DOHH2 (cell line): Measurements from ENCODE around the gene AUTS2.

ENCODE experiments used
- H3F3A ChIP-seq: fragments of 200-600 bp; sonication (generic), shearing (Covaris generic); 2 replicates; pipeline ENCODE4 v1.6.0; 2016; ENCODE audit warnings: antibody characterized with exemption, mild to moderate bottlenecking; ENCODE audit not compliant: control insufficient read depth, insufficient read depth
- H3K27ac ChIP-seq: fragments of 200-600 bp; sonication (generic); 2 replicates; pipeline ENCODE4 v1.5.1; 2014; ENCODE audit warnings: low read depth, mild to moderate bottlenecking, low read length, moderate library complexity
- H3K27me3 ChIP-seq: fragments of 200-600 bp; sonication (generic); 2 replicates; pipeline ENCODE4 v1.6.1; 2014; ENCODE audit warnings: mild to moderate bottlenecking, low read length, mixed read lengths; ENCODE audit not compliant: control insufficient read depth
- H3K36me3 ChIP-seq: fragments of 200-600 bp; sonication (generic); 2 replicates; pipeline ENCODE4 v1.6.1; 2014; ENCODE audit warnings: mild to moderate bottlenecking, low read length, moderate library complexity, mixed read lengths; ENCODE audit not compliant: control insufficient read depth
- H3K4me1 ChIP-seq: fragments of 200-600 bp; sonication (generic); 2 replicates; pipeline ENCODE4 v1.6.1; 2014; ENCODE audit warnings: mild to moderate bottlenecking, low read length, mixed read lengths; ENCODE audit not compliant: control insufficient read depth
- H3K4me2 ChIP-seq: fragments of 200-600 bp; sonication (generic); 2 replicates; pipeline ENCODE4 v1.6.0; 2014; ENCODE audit warnings: mild to moderate bottlenecking, low read length, moderate library complexity
- H3K4me3 ChIP-seq: fragments of 200-600 bp; sonication (generic); 2 replicates; pipeline ENCODE4 v1.5.1; 2014; ENCODE audit warnings: mild to moderate bottlenecking, low read length, mixed read lengths
- H3K79me2 ChIP-seq: fragments of 200-600 bp; sonication (generic); 2 replicates; pipeline ENCODE4 v1.6.1; 2014; ENCODE audit warnings: mild to moderate bottlenecking, low read length, mixed read lengths; ENCODE audit not compliant: control insufficient read depth
- H3K9me2 ChIP-seq: fragments of 200-600 bp; sonication (generic); replicated peaks from 2 replicates; pipeline ENCODE4 v1.6.1; 2014; ENCODE audit warnings: mild to moderate bottlenecking, low read length, mixed read lengths; ENCODE audit not compliant: control insufficient read depth
- H3K9me3 ChIP-seq: fragments of 200-600 bp; sonication (generic); 2 replicates; pipeline ENCODE4 v1.6.1; 2014; ENCODE audit warnings: antibody characterized with exemption, low read length, mixed read lengths; ENCODE audit not compliant: control insufficient read depth, insufficient read depth
- H4K20me1 ChIP-seq: fragments of 200-600 bp; sonication (generic); 2 replicates; pipeline ENCODE4 v1.6.0; 2014; ENCODE audit warnings: low read depth, mild to moderate bottlenecking, antibody characterized with exemption, low read length, moderate library complexity; ENCODE audit not compliant: control insufficient read depth, insufficient read depth
- EZH2phosphoT487 ChIP-seq: fragments of 200-600 bp; sonication (generic); IDR thresholded peaks from 2 replicates; pipeline ENCODE4 v1.6.1; 2017; ENCODE audit warnings: borderline replicate concordance, mild to moderate bottlenecking, antibody characterized with exemption, low read length, moderate library complexity, mixed read lengths
- TF ChIP-seq, protein P1 (sequence below): fragments of 200-600 bp; sonication (generic); IDR thresholded peaks from one replicate; pipeline ENCODE4 v1.5.1; 2014; ENCODE audit warnings: antibody characterized with exemption, mild to moderate bottlenecking, low read depth, low read length; ENCODE audit not compliant: poor library complexity, severe bottlenecking

Gene AUTS2

GRCh38 chr7:69883399-69883891 is 285.2 kb downstream of the AUTS2 start:
- H3K9me3 ChIP-seq, result no peaks in the 10 kb centered on the region
- no peaks in the 10 kb centered on the region for H3K36me3 ChIP-seq
- H4K20me1 ChIP-seq, result no peaks in the 10 kb centered on the region
- H3K79me2 ChIP-seq, result peaks cover 63% of the 10 kb centered on the region
- TF ChIP-seq, protein P1, sequence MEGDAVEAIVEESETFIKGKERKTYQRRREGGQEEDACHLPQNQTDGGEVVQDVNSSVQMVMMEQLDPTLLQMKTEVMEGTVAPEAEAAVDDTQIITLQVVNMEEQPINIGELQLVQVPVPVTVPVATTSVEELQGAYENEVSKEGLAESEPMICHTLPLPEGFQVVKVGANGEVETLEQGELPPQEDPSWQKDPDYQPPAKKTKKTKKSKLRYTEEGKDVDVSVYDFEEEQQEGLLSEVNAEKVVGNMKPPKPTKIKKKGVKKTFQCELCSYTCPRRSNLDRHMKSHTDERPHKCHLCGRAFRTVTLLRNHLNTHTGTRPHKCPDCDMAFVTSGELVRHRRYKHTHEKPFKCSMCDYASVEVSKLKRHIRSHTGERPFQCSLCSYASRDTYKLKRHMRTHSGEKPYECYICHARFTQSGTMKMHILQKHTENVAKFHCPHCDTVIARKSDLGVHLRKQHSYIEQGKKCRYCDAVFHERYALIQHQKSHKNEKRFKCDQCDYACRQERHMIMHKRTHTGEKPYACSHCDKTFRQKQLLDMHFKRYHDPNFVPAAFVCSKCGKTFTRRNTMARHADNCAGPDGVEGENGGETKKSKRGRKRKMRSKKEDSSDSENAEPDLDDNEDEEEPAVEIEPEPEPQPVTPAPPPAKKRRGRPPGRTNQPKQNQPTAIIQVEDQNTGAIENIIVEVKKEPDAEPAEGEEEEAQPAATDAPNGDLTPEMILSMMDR, result no peak
- TF ChIP-seq EZH2phosphoT487, result no peak
- no peak overlapping the region for H3K4me2 ChIP-seq
- H3K4me3 ChIP-seq, result no peak overlapping the region
- peaks cover 48% of the 10 kb centered on the region for H3K4me1 ChIP-seq
- H3K27me3 ChIP-seq, result no peaks in the 10 kb centered on the region
- H3F3A ChIP-seq, result 0 out of 2 replicates have a peak, but pooled peaks cover 5% of the 10 kb centered on the region
- H3K27ac ChIP-seq, result no peak overlapping the region
- H3K9me2 ChIP-seq, result no peaks in the 10 kb centered on the region

GRCh38 chr7:69885431-69885830 is 287.2 kb downstream of the AUTS2 start:
- Histone ChIP-seq H3K79me2 (peaks cover 63% of the 10 kb centered on the region), H3F3A (0 out of 2 replicates have a peak, but pooled peaks cover 5% of the 10 kb centered on the region), H3K36me3 (no peaks in the 10 kb centered on the region), H3K4me3 (no peak overlapping the region), H3K27me3 (no peaks in the 10 kb centered on the region), H3K9me2 (no peaks in the 10 kb centered on the region), H3K4me2 (no peak overlapping the region), H3K4me1 (peaks cover 50% of the 10 kb centered on the region), H3K27ac (no peak overlapping the region), H4K20me1 (no peaks in the 10 kb centered on the region), H3K9me3 (no peaks in the 10 kb centered on the region)
- TF ChIP-seq EZH2phosphoT487, result no peak
- TF ChIP-seq, protein P1, result no peak

DNA sequence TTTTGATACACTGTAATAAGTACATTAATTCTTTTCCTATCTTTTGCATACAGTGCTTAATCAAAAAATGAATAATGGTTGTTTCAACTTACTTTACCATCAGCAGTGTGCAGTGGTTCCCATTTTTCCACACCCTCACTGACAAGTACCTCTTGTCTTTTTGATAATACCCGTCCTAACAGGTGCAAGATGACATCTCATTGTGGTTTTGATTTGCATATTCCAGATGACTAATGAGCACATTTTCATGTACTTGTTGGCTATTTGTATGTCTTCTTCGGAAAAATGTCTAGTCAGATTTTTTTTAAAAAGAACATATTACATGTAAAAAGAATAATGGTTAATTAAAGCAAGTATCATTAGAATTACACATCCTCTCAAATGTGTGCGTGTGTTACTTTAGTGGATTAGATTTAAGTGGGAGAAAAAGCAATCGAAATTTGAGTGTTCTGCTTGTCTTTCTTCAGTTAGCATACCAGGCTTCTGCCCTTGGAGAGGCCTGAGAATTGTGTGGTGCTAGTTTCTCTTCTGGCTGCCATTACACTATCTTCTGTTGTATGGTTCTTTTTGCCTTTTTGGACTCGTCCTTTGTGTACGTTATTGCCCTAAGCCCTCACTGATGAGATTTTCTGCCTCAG is 291.2 kb downstream of the AUTS2 start:
- H3K9me2 ChIP-seq, result no peaks in the 10 kb centered on the region
- no peaks in the 10 kb centered on the region for H3K36me3 ChIP-seq
- peak overlapping the region; percentile 62 for H3K4me3 ChIP-seq
- H3K4me1 ChIP-seq, result peaks cover 64% of the 10 kb centered on the region
- H3K4me2 ChIP-seq, result peak overlapping the region; percentile 80
- H3F3A ChIP-seq, result 0 out of 2 replicates have a peak, but pooled peaks cover 9% of the 10 kb centered on the region
- 0 out of 2 replicates have a peak, but pooled peaks cover 4% of the 10 kb centered on the region for H4K20me1 ChIP-seq
- no peak for TF ChIP-seq EZH2phosphoT487
- TF ChIP-seq, protein P1, result no peak
- H3K27me3 ChIP-seq, result no peaks in the 10 kb centered on the region
- peak overlapping the region; percentile 73 for H3K27ac ChIP-seq
- H3K9me3 ChIP-seq, result no peaks in the 10 kb centered on the region
- H3K79me2 ChIP-seq, result peaks cover 75% of the 10 kb centered on the region
